Adipocyte (in vitro differentiated cells): ENCODE results near the gene DHRS9.

ENCODE experiments used
- DNase-seq: peaks from one replicate; pipeline ENCODE4 v3.0.0-alpha.2; 2015; ENCODE audit warnings: low read depth
- H3K27me3 ChIP-seq: replicated peaks from 2 replicates; pipeline ENCODE4 v1.7.0; 2013; ENCODE audit warnings: mild to moderate bottlenecking, low read length, moderate library complexity; ENCODE audit not compliant: control insufficient read depth, insufficient read depth
- H3K36me3 ChIP-seq: 2 replicates; pipeline ENCODE4 v1.7.0; 2013; ENCODE audit warnings: low read length, mild to moderate bottlenecking, moderate library complexity; ENCODE audit not compliant: control insufficient read depth, insufficient read depth, severe bottlenecking
- H3K4me1 ChIP-seq: 2 replicates; pipeline ENCODE4 v1.7.0; 2013; ENCODE audit warnings: mild to moderate bottlenecking, low read length, moderate library complexity; ENCODE audit not compliant: control insufficient read depth, insufficient read depth
- H3K4me3 ChIP-seq: 2 replicates; pipeline ENCODE4 v1.7.0; 2013; ENCODE audit warnings: mild to moderate bottlenecking, low read length, moderate library complexity
- H3K9ac ChIP-seq: 2 replicates; pipeline ENCODE4 v1.7.0; 2013; ENCODE audit warnings: mild to moderate bottlenecking, low read length, moderate library complexity
- H3K9me3 ChIP-seq: 2 replicates; pipeline ENCODE4 v1.7.0; 2013; ENCODE audit warnings: mild to moderate bottlenecking, low read length, moderate library complexity; ENCODE audit not compliant: control insufficient read depth

DHRS9 gene

GRCh38 chr2:169082995-169083394 is 13.6 kb downstream of the DHRS9 start:
- Histone ChIP-seq H3K36me3 (no peaks in the 10 kb centered on the region), H3K9ac (no peak overlapping the region), H3K9me3 (no peaks in the 10 kb centered on the region), H3K4me3 (no peak overlapping the region), H3K4me1 (peaks cover 4% of the 10 kb centered on the region), H3K27me3 (no peaks in the 10 kb centered on the region)
- no peak for DNase-seq

- Histone ChIP-seq H3K9ac (no peak overlapping the region), H3K27me3 (no peaks in the 10 kb centered on the region)
- no peak for DNase-seq
These were observed 17.6 kb downstream of the DHRS9 start for GRCh38 chr2:169086893-169087467.

GRCh38 chr2:169087757-169088379 is 18.5 kb downstream of the DHRS9 start:
- Histone ChIP-seq H3K9ac (no peak overlapping the region), H3K9me3 (no peaks in the 10 kb centered on the region), H3K36me3 (no peaks in the 10 kb centered on the region), H3K4me3 (no peak overlapping the region), H3K27me3 (no peaks in the 10 kb centered on the region), H3K4me1 (peaks cover 17% of the 10 kb centered on the region)
- no peak for DNase-seq

More at GRCh38 chr2:169086893-169087467, 17.6 kb downstream of the DHRS9 start:
- Histone ChIP-seq H3K36me3 (no peaks in the 10 kb centered on the region), H3K9me3 (no peaks in the 10 kb centered on the region), H3K4me3 (no peak overlapping the region), H3K4me1 (peaks cover 8% of the 10 kb centered on the region)

GRCh38 chr2:169089182-169089581 is 19.8 kb downstream of the DHRS9 start:
- Histone ChIP-seq H3K36me3 (no peaks in the 10 kb centered on the region), H3K4me3 (no peak overlapping the region), H3K9ac (no peak overlapping the region), H3K27me3 (no peaks in the 10 kb centered on the region), H3K4me1 (peaks cover 30% of the 10 kb centered on the region), H3K9me3 (no peaks in the 10 kb centered on the region)
- DNase-seq: no peak

GRCh38 chr2:169090133-169090820 is 20.9 kb downstream of the DHRS9 start:
- Histone ChIP-seq H3K27me3 (no peaks in the 10 kb centered on the region), H3K9ac (no peak overlapping the region), H3K4me3 (no peak overlapping the region), H3K36me3 (no peaks in the 10 kb centered on the region), H3K4me1 (peaks cover 34% of the 10 kb centered on the region), H3K9me3 (no peaks in the 10 kb centered on the region)
- DNase-seq: peak; percentile 33

GRCh38 chr2:169091256-169091655 is 21.9 kb downstream of the DHRS9 start:
- no peak for DNase-seq
- H3K4me3 ChIP-seq: no peak overlapping the region
- H3K27me3 ChIP-seq: no peaks in the 10 kb centered on the region
- H3K36me3 ChIP-seq: no peaks in the 10 kb centered on the region
- peaks cover 44% of the 10 kb centered on the region for H3K4me1 ChIP-seq
- H3K9me3 ChIP-seq: no peaks in the 10 kb centered on the region
- H3K9ac ChIP-seq: no peak overlapping the region

GRCh38 chr2:169091761-169092519 is 22.6 kb downstream of the DHRS9 start:
- Histone ChIP-seq H3K4me1 (peaks cover 46% of the 10 kb centered on the region), H3K27me3 (no peaks in the 10 kb centered on the region), H3K9me3 (no peaks in the 10 kb centered on the region), H3K36me3 (no peaks in the 10 kb centered on the region), H3K4me3 (peak overlapping the region; percentile 11), H3K9ac (no peak overlapping the region)
- DNase-seq: peak; percentile 40

- Histone ChIP-seq H3K9me3 (no peaks in the 10 kb centered on the region), H3K9ac (no peak overlapping the region), H3K4me1 (peaks cover 46% of the 10 kb centered on the region), H3K4me3 (no peak overlapping the region), H3K36me3 (no peaks in the 10 kb centered on the region), H3K27me3 (peaks cover 7% of the 10 kb centered on the region)
- no peak for DNase-seq
These were observed 24.2 kb downstream of the DHRS9 start for GRCh38 chr2:169093535-169093934.

GRCh38 chr2:169094676-169095075 is 25.3 kb downstream of the DHRS9 start:
- peaks cover 7% of the 10 kb centered on the region for H3K27me3 ChIP-seq

GRCh38 chr2:169095621-169096105 is 26.3 kb downstream of the DHRS9 start:
- peaks cover 51% of the 10 kb centered on the region for H3K4me1 ChIP-seq
- DNase-seq: peak; percentile 88
- H3K36me3 ChIP-seq: no peaks in the 10 kb centered on the region
- H3K9me3 ChIP-seq: no peaks in the 10 kb centered on the region
- H3K4me3 ChIP-seq: peak overlapping the region; percentile 55
- H3K9ac ChIP-seq: no peak overlapping the region
- H3K27me3 ChIP-seq: peaks cover 7% of the 10 kb centered on the region

More at GRCh38 chr2:169094676-169095075, 25.3 kb downstream of the DHRS9 start:
- DNase-seq: no peak
- Histone ChIP-seq H3K4me1 (peaks cover 47% of the 10 kb centered on the region), H3K4me3 (no peak overlapping the region), H3K36me3 (no peaks in the 10 kb centered on the region), H3K9me3 (no peaks in the 10 kb centered on the region), H3K9ac (no peak overlapping the region)

GRCh38 chr2:169104848-169105247 is 35.5 kb downstream of the DHRS9 start:
- H3K9me3 ChIP-seq: no peaks in the 10 kb centered on the region
- H3K36me3 ChIP-seq: no peaks in the 10 kb centered on the region
- no peak overlapping the region for H3K4me3 ChIP-seq
- no peak for DNase-seq
- no peak overlapping the region for H3K9ac ChIP-seq
- peaks cover 2% of the 10 kb centered on the region for H3K4me1 ChIP-seq
- peaks cover 31% of the 10 kb centered on the region for H3K27me3 ChIP-seq
